NCI-H1092 (cell line): ENCODE measurements around the gene ALOX5.

Source experiments
- DNase-seq: peaks from one replicate; lab custom pipeline; 2025; lab: John Stamatoyannopoulos, UW

ALOX5 gene

DNA sequence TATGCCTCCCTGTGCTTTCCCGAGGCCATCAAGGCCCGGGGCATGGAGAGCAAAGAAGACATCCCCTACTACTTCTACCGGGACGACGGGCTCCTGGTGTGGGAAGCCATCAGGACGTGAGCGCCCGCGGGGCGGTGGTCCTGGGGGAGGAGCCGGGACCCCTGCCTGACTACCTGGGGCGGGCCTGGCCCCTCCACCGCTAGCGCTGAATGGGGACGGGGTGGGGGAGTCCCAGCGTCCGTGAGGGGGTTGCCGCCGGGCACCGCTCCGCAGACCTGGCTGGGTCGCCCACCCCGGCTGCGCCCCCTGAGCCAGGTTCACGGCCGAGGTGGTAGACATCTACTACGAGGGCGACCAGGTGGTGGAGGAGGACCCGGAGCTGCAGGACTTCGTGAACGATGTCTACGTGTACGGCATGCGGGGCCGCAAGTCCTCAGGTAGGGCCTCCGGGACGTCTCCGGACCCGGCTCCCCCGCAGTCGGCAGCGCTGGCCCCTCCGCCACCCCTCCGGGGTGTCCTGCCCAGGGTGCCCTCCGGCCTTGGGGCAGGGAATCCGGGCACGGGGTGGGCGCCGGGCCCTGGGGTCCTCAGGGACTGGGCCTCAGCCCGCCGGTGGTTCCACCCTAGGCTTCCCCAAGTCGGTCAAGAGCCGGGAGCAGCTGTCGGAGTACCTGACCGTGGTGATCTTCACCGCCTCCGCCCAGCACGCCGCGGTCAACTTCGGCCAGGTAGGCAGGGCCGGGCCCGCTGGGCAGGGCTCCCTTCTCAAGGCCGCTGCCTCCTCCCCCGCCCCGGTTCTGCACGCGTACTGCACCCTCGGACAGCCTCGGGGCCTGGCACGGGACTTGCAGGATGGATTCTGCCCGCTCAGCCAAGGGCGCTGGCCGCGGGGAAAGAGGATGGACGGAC lies 69.3 kb downstream of the ALOX5 start:
- no peak for DNase-seq

DNA sequence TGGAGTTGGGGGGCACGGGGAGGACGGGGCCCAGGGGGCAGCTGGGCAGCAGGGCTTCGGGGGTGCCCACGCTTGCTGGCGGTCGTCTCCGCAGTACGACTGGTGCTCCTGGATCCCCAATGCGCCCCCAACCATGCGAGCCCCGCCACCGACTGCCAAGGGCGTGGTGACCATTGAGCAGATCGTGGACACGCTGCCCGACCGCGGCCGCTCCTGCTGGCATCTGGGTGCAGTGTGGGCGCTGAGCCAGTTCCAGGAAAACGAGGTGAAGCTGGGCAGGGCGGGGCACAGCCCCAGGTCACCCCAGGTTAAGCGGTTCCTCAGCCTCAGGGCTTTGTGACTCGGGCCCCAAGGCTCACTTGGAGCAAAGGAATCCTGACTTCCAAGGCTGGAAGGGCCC lies 70.0 kb downstream of the ALOX5 start:
- DNase-seq, result no peak

DNA sequence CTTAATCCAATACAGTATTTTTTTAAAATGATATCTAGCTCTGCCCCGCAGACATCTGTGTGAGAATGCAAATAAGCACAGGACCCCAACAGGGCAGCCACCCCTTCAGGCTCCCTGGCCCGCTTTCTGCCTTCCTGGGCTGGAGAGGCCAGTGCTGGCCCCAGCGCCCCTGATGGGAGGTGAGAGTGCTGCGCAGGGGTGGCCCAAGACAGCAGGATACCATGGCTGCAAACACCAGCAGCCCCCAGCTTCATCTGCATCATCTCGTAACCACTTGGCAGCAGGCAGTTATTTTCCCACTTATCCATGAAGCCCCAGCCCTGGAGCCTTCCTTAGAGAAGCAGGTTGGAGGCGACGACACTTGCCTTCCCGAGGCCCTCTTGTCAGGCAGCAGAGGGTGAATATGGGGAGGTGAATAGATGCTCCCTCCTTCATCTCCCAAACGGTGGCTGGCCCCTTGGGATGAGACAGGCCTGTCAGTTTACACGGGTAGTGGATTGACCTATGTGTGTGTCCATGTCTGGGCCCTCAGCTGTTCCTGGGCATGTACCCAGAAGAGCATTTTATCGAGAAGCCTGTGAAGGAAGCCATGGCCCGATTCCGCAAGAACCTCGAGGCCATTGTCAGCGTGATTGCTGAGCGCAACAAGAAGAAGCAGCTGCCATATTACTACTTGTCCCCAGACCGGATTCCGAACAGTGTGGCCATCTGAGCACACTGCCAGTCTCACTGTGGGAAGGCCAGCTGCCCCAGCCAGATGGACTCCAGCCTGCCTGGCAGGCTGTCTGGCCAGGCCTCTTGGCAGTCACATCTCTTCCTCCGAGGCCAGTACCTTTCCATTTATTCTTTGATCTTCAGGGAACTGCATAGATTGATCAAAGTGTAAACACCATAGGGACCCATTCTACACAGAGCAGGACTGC lies 71.2 kb downstream of the ALOX5 start:
- DNase-seq, result no peak

DNA sequence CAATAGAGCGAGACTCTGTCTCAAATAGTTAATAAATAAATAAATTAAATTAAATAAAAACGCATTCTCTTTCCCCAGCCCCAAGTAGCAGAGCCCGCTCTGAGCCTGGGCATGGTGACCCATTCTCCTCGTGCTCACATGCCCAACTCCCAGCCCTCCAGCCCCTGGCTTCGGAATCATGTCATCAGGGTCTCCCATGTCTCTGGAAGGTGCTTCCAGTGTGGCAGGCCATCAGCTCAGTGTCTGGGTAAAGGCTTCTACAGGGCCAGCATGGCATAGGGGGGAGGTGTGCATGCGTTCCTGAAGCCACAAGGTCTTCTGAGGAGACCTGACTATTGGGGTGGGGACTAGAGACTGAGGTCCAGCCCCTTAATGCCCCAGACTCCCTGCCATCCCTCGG lies 72.8 kb downstream of the ALOX5 start:
- no peak for DNase-seq

DNA sequence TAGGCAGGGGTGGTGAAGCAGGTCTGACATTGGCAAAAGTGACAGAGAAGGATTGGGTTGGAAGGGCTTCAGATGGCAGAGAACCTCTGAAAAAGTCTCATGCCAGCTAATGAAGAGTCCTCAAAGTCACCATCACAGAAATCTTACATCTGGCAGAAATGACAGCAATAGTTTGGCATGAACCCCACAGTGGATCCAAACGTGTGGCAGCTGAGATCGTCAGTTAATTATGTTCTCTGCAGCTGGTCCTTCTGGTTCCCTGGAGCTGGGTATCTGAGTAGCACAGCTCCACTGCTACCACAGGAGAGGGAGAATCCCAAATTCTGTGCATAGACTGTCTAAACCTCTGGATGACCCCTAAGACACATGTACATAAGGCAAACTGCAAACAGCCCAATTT lies 73.4 kb downstream of the ALOX5 start:
- DNase-seq, result no peak

DNA sequence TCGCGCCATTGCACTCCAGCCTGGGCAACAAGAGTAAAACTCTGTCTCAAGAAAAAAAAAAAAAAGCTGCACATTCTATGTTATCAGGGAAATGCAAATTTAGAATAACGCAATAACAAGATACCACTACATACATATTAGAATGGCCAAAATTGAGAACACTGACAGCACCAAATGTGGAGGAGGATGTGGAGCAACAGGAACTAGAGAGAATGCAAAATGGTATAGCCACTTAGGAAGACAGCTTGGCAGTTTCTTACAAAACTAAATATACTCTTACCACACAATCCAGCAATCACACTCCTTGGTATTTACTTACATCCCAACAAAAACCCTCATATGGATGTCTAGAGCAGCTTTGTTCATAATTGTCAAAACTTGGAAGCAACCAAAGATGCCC lies 76.8 kb downstream of the ALOX5 start:
- no peak for DNase-seq

DNA sequence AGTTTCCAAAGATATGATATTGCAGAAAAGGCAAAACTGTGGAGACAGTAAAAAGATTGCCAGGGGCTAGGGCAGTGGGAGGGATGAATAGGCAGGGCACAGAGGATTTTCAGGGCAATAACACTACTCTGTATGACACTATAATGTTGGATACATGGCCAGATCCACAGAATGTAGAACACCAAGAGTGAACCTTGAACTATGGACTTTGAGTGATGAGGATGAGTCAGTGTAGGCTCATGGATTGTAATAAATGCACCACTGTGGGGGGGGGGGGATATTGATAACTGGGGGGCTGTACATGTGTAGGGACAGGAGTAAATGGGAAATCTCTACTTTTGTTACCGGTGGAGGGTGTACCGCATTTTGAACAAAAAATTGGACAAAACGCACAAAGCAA lies 77.4 kb downstream of the ALOX5 start:
- no peak for DNase-seq

DNA sequence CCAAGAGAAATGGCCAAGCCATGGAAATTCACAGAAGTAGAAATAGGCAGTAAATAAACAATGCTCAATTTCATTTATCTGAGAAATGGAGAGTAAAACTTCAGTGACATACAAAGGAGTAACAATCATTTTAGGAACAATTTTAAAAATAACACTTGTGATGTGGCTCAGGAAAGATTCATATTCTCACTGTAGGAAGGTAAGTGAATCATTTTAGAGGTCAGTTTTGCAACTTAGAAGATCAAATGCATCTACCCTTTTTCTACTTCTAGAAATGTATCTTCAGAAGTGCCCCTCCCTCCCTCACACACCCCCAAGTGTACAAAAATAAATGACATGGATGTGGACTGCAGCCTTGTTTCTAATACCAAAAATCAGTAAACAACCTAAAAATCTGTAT lies 78.3 kb downstream of the ALOX5 start:
- DNase-seq, result no peak

DNA sequence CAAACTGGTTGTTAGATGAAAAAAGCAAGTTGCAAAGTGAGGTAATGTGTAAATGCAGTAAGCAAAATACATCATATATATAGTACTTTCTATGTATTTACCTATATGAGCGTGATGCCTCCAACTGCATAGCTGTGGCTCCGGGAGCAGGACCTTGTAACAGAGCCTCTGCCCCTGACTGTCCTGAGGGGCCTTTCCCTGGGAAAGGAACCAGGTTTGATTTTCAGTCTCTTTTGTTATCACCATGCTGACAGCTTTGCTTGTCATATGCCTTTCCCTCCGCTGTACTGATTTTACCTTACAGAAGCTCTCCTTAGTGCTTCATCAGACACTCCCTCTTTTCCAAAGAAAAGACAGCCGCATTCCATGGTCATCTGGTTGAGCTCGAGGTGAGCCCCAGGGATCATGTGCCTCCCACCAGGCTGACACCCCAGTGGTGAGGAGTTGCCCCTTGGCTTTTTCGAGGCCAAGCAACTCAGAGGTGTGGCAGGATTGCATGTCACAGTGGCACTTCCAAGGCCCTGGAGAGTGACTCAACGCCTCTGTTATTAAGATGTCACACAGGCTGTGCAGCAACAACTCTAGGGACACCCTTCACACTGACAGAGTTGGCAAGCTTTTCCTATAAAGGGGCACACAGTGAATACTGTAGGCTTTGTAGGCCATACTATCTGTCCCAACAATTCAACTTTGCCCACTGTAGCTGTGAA lies 78.9 kb downstream of the ALOX5 start:
- DNase-seq, result no peak

DNA sequence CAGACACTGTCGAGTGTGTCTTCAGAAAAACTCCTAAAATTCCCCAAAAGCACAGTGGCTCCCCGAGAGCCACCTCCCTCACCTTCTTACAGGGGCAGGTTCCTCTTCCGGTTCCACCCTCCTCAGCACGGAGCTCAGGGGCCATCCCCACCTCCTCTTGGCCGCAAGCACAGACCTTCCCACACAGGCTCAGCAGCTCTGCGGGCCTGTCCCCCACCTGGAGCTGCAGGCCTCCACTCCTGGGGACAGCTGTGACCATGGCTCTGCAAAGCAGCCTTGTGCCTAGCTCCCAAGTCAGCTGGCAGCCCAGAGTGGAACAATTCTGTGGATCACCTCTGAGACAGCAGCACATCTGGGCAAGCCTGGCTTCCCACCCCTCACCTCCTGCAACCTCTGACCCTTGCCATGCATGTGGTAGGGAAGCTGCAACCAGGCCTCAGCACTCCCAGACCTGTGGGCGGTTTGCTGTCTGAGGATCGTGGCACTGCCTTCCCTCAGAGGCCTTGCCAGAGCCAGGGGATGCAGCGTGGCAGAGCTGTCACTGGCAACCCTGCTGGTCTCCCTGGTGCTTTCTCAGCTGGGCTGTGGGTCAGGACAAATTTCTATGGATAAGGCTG lies 79.7 kb downstream of the ALOX5 start:
- DNase-seq, result no peak

DNA sequence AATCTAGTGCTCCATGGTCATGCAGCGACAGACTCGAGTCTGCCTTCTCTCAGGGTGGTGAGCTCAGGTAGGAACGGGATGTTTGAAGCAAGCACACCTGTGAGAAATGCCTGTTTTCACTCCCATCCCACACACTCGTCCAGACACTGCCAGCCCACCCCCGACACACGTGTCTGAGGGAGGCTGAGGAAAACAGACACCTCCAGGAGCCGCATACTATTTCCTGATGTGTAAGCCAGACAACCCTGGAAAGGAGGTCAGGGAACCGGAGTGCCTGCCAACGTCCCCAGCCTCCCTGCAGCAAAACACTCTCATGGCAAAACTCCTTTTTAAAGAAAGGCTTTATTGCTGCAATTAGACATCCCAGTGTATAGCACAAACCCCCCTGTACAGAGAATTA lies 80.2 kb downstream of the ALOX5 start:
- no peak for DNase-seq

DNA sequence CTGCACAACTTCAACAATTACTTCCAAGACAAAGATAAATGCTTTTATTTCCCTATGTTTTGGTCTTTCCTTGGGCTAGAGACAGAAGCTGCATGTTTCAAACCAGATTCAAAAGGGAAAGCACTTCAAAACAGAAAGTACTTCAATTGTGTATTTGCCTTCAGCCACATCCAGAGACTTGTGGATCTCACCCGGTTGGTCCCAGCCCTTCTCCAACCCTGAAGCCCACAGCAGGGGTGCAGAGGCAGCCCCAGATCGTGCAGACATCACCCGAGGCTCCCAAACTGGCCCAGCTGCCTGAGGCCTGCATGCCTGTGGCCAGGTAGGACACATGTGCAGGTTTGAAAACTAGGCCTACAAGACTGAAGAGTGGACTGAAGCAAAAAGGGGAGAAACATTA lies 80.8 kb downstream of the ALOX5 start:
- no peak for DNase-seq

DNA sequence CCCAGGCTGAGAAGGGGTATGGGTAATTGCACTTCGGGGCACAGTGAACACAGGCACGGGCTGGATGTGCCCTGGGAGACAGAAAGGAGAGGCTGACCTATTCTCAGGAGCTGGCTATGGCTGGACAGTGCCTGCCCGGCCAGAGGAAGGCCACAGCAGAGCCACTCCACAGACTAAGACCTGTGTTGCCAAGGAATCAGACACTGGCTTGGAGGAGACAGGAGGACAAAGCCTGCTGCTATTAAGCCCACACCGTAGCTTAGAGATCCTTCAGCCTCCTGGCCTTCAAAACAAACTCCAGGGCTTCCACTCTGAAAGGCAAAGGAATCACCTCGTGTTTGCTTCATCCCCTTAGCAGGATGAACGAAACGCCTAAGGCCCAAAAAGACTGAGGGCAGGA lies 82.2 kb downstream of the ALOX5 start:
- no peak for DNase-seq

DNA sequence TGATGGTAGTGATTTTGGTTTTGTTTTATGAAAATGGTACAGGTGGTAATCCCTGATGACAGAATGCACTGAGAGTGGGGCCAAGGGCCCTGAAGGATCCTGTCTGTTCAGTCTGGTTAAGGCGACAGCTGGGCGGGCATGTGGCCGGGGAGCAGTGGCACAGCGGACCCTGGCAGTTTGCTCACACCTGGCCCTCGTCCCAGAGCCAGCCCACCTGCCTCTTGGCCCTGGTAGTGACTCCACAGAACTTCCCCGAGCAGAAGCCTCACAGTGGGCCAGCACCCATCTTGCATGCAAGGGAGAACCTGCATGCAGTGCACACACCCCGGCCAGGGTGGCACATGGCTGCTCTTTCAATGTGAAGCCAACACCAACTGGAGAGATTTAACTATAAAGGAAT lies 82.8 kb downstream of the ALOX5 start:
- DNase-seq, result no peak

DNA sequence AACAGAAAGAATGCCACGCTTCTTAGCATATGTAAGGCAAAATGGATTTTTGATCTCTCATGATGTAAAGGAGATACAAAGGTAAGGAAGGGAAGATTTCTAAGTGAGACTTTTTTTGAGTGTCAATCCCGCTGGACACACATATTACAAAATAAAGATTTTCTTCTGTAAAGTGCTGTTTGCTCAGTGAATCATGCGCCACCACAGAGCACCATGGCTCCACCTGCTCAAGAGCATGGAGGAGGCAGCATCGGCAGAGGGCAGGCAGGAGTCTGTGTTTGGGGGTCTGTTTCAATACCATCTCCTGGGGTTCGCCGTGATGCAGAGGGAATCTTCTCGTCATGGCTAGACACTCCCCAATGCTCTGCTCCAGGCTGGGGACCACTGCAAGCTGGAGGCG lies 83.5 kb downstream of the ALOX5 start:
- DNase-seq, result no peak

DNA sequence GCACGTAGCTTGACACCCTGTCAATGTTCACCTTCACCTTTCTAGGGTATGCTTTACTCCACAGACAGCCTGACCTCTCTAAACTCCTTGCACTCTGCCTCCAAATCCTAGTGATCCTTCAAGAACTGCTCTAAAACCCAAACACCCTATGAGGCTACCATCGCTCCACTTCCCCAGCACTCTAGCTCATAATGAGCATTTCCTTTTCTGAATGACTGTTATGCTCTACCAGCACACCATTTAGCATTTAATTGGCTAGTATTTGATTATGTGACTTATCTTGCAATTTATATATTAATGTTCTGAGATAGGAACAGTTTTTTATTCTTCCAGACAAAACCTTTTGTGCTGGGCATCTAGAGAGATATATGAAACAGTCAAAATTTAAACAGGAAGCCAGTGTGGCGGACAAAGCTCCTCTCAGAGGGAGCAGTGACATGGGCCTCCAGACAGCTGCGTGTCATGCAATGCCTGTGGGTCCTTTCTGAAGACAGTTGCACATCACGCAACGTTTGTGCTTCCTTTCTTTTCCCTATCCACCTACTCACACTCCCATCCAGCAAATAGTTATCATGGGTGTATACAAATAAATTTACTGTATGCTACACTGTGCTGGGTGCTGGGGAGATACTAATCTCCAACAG lies 86.3 kb downstream of the ALOX5 start:
- no peak for DNase-seq

DNA sequence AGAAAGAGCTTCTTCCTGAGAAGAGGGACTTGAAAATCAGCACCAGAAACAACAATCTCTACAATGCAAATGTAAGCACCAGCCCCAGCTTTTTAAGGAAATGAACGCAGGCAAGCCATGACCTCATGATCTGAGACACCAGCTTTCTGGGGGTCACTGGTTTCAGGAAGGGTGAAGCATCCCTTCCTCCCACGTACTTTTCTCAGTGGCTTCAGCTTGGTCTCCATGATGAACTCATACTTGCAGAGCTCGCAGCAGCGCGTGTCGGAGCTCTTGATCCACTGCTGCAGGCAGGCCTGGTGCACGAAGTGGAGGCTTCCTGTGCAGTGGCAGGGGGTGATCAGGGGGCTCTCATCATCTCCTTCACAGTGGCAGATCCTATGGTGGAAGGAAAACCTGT lies 87.0 kb downstream of the ALOX5 start:
- no peak for DNase-seq

DNA sequence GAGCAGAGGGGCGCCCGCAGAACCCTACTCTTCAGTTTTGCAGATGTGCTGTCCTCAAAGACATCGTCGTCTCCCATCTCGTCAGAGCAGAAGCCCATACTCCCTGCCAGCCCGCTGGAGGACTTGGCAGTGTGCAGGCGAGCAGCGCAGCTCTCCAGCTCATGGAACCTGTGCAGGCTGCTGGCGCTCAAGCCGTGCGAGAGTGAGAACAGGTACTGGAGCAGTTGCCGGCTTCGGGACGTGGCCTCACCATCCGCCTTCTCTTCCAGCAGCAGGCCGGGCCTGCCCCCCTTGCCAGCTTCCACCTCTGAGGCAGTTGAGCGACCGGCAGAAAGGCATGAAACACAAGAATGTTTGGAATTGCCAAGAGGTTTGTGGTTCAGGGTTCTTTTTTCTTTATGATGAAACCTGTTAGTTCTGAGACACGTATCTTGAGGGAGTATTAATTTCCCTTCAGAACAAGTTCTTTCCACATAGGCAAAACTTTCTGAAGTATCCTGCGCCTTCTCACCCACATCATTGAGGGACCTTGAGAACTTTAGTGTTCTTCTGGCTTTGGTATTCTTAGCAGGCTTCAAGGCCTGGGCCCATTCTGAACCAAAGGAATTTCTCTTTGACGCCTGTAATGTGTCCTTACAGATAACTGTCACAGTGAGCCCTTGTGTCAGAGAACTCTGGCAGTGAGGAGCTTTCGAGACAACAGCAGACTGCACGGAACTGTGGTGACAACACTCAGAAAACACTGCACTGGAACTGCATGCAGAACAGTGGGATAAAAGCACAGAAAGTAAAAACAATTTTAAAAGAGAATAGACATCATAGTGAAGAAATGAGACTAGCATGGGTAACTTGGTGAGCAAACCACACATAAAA lies 89.5 kb downstream of the ALOX5 start:
- DNase-seq, result no peak

DNA sequence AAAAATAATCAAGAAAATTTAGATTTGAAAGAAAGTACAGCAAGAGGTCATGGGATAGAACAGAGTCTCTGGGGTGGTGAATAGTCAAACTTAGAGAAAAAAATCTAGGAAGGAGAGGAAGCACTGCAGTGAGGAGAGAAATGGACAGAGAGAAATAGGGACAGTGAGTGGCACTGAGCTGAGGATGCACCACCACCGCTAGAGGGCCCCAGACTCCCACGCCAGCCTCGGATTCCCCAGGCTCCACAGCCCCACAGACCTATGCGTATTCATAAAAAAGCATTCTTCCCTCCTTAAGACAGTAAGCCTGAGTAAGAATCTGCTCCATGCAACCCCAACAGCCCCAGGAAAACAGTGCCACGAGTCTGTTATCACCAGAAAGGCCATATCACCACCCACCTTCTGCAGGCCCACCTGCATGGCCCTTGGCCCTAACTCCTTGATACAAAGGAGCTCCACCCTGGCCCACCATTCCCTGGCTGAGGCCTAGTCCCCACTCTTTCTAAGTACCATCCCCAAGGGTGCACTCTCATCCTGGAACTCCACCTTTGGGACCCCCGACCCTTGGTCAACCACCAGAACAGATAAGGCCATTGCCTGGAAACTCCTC lies 91.0 kb downstream of the ALOX5 start:
- peak; percentile 38 for DNase-seq

DNA sequence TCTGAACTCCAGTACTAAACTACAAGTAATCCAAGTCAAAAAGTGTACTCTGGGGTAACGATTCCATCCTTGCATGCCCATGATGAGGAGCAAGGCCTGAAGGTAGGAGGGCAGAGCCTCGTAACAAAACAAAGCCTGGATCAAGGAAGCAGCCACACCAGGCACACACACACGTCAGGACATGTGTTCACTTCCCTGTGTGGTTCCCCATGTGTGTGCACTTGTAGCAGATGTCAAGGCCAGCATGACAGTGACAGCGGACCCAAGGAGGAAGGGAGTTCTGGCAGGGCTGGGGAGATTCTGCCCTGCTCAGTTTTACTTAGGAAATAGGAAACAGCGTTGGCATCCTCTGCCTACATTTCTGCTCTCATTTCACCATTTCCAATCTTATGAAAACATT lies 92.8 kb downstream of the ALOX5 start:
- no peak for DNase-seq
